IPS-18c (cell line): ENCODE data around the gene EPHA2.
"Not testable (repeated sequence)": the region's sequence is repeated elsewhere in the genome, so short reads cannot be mapped to it uniquely, and the experiment has no call there.

Experiments
- H3K4me3 ChIP-seq: 2 replicates; pipeline ENCODE4 v1.7.0; 2013; ENCODE audit warnings: low read depth, mild to moderate bottlenecking, low read length, moderate library complexity; ENCODE audit not compliant: insufficient read depth
- H3K9me3 ChIP-seq: one replicate; pipeline ENCODE4 v1.6.1; 2013; ENCODE audit warnings: mild to moderate bottlenecking, low read length, moderate library complexity; ENCODE audit not compliant: control insufficient read depth, insufficient read depth

EPHA2 gene

DNA sequence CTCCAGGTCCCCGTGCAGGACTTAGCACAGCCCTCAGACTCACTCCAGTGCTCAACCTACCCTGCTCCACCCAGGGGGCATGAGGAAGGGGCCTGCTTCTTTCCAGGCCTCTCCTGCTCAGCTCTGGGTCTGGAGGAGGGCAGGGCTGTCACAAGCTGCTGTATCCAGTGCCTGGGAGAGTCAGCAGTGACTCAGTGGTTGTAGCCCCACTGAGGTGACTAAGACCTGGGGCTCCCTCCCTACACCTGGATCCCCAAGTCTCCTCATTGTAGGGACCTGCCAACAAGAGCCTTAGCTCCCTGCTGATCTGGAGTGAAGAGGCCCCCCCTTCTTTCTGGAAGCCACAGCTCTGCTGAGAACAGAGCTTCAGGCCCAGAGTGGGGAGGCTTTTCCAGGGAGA, 46.3 kb downstream of the EPHA2 start:
- H3K9me3 ChIP-seq: peaks cover 3% of the 10 kb centered on the region
- H3K4me3 ChIP-seq: no peak overlapping the region

- H3K4me3 ChIP-seq, H3K9me3 ChIP-seq: not testable (repeated sequence)
These were observed 48.8 kb downstream of the EPHA2 start for GRCh38 chr1:16107039-16107438.

DNA sequence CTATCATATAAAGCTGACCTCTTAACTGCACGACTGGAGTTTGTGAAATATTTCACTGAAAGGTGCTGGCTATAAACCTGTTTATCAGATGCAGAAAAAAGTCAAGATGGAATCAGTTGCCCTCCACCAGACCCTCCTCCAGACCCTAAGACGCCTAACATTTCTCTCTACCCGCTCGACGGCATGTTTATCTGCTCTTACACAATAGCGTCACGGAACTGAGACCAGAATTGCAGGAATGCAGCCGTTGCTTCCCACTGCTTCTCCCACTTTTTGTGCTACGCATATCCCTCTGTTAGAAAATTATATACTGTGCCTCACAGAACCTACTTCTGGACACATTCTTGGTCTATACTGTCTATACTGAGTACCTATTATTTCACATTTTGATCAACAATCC, 54.2 kb downstream of the EPHA2 start:
- H3K4me3 ChIP-seq: no peak overlapping the region
- H3K9me3 ChIP-seq: no peaks in the 10 kb centered on the region

GRCh38 chr1:16099412-16099811, 56.5 kb downstream of the EPHA2 start:
- Histone ChIP-seq H3K9me3 (no peaks in the 10 kb centered on the region), H3K4me3 (no peak overlapping the region)

DNA sequence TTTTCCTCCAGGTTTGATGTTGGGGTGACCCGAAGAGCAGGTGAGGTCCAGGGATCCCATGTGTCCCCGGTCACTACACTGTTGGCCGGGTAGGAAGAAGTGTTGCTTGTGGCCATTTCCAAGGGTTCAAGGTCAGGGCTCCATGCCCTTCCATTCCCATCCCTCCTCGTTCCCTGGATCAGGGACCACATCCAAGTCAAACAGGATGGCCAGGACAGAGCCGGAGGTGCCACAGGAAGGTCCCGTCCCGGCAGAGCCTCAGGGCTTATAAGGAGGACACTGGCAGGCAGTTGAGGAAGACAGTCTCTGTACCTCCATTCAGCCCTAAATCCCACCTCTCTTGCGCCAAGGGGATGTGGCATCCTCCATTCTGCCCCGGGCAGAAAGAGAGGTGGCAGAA, 60.4 kb downstream of the EPHA2 start:
- H3K4me3 ChIP-seq: no peak overlapping the region
- no peaks in the 10 kb centered on the region for H3K9me3 ChIP-seq

- H3K4me3 ChIP-seq: no peak overlapping the region
- H3K9me3 ChIP-seq: no peaks in the 10 kb centered on the region
These were observed 61.3 kb downstream of the EPHA2 start for GRCh38 chr1:16094453-16095158.

- Histone ChIP-seq H3K4me3 (no peak overlapping the region), H3K9me3 (no peaks in the 10 kb centered on the region)
These were observed 62.3 kb downstream of the EPHA2 start for GRCh38 chr1:16093611-16094010.

- Histone ChIP-seq H3K4me3 (no peak overlapping the region), H3K9me3 (no peaks in the 10 kb centered on the region)
These were observed 62.9 kb downstream of the EPHA2 start for GRCh38 chr1:16092923-16093511.

- Histone ChIP-seq H3K9me3 (no peaks in the 10 kb centered on the region), H3K4me3 (no peak overlapping the region)
These were observed 63.6 kb downstream of the EPHA2 start for GRCh38 chr1:16092097-16092922.

DNA sequence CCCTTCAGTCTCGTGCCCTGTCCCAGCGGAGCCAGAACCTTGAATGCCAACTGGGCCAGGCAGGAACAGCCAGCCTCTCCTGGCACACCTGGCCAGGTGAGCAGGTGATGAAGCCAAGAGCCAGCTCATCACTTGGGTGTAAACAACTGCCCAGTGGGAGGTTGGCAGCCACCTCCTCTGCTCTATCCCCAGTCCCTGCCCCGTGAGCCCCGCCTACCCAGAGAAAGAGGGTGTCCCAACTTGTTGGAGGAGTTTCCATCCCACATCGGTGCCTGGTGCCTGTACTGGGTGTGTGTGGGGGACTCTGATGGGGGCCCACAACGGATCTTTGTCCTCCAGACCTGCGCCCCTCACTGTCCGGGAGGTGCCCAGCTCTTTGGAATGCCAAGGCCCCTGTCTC, 64.6 kb downstream of the EPHA2 start:
- Histone ChIP-seq H3K9me3 (no peaks in the 10 kb centered on the region), H3K4me3 (no peak overlapping the region)

- H3K4me3 ChIP-seq: no peak overlapping the region
These were observed 65.6 kb downstream of the EPHA2 start for GRCh38 chr1:16090076-16090826.

GRCh38 chr1:16088996-16089395, 66.9 kb downstream of the EPHA2 start:
- no peak overlapping the region for H3K4me3 ChIP-seq
- H3K9me3 ChIP-seq: no peaks in the 10 kb centered on the region

More at GRCh38 chr1:16090076-16090826, 65.6 kb downstream of the EPHA2 start:
- H3K9me3 ChIP-seq: no peaks in the 10 kb centered on the region

DNA sequence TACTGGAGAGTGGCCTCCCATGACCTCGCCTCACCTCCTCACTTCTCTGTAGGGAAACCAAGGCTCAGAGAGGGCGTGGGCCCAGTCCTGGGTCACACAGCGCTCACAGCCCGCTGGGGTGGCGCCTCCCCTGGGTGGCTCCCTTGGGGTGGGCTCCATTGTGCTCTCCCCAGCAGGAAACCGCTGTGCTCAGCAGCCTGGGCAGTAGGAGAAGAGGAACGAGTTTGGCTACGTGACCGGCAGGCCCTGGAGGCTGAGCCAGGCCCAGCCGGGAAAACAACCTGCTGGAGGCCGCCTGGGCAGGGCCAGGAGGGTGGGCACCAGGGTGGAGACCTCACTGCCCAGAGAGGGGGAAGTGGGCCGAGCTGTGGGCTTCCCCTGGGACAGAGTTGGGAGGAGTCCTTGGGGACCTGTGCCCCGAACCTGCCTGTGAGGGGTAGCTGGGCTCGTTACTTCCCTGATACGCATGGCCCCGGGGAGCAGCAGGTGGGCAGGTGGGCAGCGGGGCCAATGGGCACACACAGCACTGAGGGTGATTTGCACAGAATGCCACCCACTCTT, 67.4 kb downstream of the EPHA2 start:
- Histone ChIP-seq H3K9me3 (no peaks in the 10 kb centered on the region), H3K4me3 (no peak overlapping the region)

DNA sequence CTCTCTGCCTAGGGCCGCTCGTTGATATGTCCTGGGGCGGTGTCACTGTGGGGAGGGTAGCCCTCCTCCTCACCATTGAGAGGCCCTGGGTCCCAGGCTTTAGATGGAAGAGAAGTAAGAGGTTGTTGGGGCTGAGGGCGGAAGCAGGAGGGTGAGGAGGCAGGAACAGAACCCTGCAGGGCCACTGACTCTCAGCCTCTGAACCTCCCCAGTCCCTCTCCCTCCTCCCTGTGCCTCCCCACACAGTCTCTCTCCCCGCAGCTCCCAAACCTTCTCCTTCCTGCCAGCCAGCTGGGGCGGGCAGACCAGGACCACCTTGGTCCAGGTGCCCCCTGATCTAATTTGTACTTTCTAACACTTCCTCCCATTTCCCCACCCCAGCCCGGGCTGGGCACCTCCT, 68.1 kb downstream of the EPHA2 start:
- Histone ChIP-seq H3K4me3 (no peak overlapping the region), H3K9me3 (no peaks in the 10 kb centered on the region)

DNA sequence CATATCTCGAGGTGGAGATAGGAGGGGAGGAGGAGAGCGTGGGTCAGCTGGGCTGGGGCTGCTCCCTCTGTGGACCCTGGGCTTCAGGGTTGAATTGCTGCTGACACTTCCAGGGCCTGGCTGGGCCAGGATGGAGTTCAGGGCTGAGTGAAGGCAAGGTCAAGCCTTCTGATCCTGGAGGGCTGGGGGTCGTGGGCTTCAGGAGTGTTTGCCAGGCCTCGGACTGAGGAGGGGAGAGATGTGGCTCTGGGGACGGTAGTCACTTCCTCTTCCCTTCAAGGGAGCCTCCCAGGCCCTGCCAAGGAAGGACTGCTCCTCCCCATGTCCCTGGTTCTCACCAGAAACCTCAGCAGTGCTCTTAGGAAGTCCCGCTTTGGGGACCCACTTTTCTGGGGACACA, 70.3 kb downstream of the EPHA2 start:
- Histone ChIP-seq H3K4me3 (no peak overlapping the region), H3K9me3 (no peaks in the 10 kb centered on the region)

GRCh38 chr1:16083486-16083885, 72.4 kb downstream of the EPHA2 start:
- Histone ChIP-seq H3K9me3 (no peaks in the 10 kb centered on the region), H3K4me3 (no peak overlapping the region)

DNA sequence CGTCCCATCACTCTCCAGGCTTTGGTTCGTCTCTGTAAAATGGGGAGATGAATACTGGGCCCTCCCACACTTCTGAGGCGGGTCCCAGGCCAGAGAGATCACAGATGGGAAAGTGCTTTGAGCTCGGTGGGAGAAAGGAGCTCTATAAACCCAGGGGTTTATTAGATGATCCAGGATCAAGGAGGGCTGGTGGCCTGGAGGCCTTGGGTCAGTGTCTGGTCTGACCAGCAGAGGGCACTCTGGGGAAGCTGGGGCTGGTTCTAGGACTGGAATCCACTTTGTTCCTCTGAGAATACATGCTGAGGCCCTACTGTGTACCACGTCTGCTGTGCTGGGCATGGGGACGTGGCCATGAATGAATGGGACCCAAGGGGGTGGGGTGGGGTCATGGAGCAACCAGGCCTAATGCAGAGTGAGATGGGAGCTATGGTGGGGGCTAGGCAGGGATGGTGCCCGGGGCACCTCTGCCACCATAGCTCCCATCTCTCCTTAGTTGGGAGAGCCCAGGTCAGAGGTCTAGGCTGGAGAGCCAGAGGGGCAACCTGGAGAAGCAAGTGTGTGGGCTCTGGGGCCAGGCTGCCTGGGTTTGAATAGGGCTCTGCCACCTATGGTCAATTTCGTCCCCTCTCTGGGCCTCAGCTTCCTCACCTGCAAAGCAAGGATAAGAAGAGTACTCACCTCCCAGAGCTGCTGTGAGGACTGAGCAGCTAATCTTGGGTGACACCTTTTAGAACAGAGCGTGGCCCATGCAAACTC, 73.4 kb downstream of the EPHA2 start:
- no peaks in the 10 kb centered on the region for H3K9me3 ChIP-seq
- H3K4me3 ChIP-seq: no peak overlapping the region
